H1 (cell line): ENCODE data around the gene R3HCC1L.

Experiments used
- CHD2 ChIP-seq: IDR thresholded peaks from 2 replicates; pipeline ENCODE4 v1.6.1; 2012; ENCODE audit warnings: low read length, improper control_type of control experiment
- CTCF ChIP-seq, 3 experiments: IDR thresholded peaks; 1 replicate in 2 of 3; 2 replicates in 1 of 3; pipeline versions ENCODE4 v1.5.1 to v1.6.1; 2011; ENCODE audit warnings: low read length in 3 of 3, mild to moderate bottlenecking in 3 of 3, inconsistent platforms in 2 of 3, low read depth in 1 of 3, moderate library complexity in 1 of 3; ENCODE audit not compliant: insufficient read depth in 1 of 3; ENCODE audit errors: control extremely low read depth in 1 of 3

GRCh38 chr10:98134431-98135221 is at the start of gene R3HCC1L:
- TF ChIP-seq CTCF (IDR thresholded peaks at IDR 0.05; ENCODE audit: control extremely low read depth in 1 of 3, insufficient read depth in 1 of 3, low read depth in 1 of 3, low read length in 3 of 3), result no peak
- TF ChIP-seq CHD2, result no peak
